HG02938 (cell line): Measurements from ENCODE around the gene SHLD1.

Experiments
- ATAC-seq: cut with Tn5 transposase; IDR thresholded peaks from one replicate; pipeline ENCODE4 v1.9.1; 2021; ENCODE audit warnings: mild to moderate bottlenecking, moderate library complexity; ENCODE audit not compliant: unreplicated experiment

The SHLD1 gene

DNA sequence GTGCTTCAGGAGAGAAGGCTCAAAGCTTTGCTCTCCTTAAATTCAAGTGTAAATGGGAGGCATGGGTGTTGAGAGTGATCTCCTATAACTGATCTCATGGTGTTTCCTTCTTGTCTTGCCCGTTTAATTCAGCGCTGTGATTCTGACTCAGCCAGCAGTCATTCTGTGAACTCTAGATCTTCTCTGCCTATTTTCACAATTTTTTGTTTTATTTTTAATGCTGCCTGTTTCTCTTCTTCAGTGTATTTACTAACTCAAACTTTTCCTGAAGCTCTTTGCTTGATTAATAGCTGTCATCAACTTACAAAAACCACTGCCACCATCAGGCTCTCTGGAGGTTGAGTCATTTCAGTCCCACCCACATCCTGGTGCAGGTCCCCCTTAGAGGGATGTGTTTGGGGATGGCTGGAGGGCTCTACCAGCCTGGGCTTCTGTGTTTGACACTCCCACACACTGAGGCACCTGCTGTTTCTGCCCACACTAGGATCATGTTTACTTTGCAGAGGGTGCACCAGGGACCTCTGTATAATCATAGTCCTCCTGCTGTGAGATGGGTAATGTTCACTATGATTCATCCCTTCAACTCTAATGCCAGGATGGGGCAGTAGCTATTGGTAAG is 94.0 kb downstream of the SHLD1 start:
- peak; percentile 63 for ATAC-seq

DNA sequence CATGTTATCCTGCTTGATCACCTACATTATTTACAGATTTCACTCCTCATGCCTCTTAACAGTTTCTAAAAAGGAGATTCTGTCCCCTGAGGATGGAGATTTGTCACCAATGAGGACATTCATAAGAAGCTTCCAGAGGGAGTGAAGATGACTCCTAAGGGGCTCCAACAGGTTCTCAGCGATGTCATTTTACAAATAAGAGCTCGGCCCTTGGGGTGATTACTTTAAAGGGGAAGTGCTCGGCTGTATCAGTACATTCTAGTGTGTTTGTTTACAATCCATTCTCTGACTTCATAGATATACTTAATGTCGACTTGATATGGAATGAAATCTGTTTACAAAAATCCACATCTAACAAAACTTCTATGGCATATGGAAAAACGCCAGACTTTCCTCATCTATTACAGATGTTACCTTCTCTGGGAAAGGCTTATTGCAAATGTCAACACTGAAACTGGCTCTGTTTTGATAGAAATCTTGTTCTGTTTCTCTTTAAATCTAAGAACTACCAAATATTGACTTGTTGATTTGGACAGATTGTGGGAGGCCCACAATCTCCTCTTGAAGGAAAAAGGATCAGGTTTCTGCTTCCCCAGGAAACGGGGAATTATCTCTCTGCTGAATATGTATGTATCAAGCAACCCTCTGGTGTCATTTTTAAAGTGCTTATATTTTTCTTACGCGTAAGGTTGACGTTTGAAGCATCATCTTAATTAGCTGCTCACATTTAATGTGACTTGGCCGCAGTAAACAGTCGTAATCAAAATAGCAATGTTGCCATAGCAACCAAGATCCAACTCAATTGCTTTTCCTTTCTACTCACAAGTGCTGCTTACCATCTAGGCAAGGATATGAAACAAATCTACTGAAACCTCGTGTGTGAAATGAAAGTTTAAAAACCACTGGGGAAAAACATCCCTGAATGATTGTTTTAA is 95.7 kb downstream of the SHLD1 start:
- no peak for ATAC-seq

DNA sequence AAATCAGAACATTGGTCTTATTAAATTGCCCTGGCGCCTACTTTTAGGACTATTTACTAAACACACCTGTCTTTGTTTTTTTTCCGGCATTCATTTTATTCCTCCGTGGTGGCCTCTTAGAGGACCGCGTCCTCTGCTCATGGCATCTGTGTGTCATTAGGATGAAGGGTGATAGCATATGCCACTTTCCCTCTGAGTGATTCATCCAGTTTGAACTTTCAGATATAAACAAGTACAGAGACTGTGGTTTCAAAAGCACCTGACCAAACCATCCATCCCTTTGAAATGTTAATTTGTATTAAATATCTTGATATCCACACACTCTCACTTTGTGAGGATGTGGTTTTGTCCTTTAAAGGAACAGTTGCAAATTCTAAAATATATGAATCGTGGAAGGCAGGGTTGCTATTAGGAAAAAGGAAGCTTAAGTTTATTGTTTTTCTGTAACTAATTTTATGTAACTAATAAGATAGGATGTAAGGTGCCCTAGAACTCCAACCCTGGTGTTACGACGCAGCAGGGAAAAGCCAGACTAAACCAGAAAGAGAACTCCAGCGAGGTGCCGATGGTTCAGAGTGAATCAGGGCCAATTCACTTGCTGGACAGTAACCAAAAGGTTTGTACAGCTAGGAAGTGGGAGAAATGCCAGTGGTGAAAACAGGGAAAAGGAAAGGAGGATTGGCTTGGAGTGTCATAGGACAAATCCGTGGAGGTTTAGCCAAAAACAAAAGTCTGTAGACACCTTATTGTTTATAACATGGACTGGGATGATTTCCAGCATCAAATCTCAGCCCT is 98.7 kb downstream of the SHLD1 start:
- ATAC-seq = no peak

DNA sequence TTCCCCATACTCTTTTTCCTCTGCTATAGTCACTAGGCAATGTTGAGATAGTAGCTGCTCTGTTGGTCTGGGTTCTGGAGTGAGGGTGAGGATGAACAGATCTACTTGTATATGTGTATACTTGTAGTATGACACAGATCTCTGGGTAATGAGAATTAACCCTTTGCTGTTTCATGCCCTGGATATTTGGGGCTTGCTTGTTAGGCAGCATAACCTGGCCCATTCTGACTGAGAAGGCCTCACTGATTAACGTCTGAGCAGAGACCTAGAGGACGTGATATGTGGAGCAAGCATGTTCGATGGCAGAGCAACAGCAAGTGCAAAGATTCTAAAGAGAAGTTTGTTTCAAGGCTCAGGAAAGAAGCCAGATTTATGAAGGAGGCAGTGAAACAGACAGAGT is 105.7 kb downstream of the SHLD1 start:
- no peak for ATAC-seq

DNA sequence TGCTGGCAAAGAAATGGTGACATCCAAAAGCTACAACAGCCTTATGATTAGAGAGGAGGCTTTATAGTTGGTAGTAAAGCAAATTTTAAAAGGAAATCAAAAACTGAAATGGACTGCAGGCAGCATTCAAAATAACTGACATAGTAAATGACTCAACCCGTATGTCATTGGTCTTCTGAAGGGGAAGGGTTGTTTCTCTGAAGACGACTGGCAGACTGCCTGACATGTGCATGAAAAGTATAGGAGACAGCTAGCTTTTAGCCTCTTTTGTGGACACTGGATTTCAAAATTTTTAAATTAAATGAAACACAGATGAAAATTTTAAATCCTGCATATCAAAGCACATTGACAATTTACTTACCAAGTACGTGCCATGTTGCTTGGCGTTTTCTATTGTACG is 109.4 kb downstream of the SHLD1 start:
- no peak for ATAC-seq

DNA sequence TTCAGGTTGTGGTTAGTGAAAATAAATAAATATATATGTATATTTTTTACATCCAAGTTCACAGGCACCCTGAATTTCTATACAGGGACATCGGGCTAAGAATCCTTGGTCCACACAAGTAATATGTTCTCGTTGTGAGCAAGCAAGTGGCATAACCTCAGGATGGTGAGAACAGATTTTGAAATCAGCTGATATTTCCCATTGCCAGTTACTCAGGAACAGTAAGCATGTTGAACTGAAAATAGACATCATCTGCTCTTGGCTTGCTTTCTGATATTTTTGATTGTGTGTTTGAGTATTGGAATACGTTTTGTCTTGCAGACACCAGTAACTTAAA is 112.5 kb downstream of the SHLD1 start:
- no peak for ATAC-seq

DNA sequence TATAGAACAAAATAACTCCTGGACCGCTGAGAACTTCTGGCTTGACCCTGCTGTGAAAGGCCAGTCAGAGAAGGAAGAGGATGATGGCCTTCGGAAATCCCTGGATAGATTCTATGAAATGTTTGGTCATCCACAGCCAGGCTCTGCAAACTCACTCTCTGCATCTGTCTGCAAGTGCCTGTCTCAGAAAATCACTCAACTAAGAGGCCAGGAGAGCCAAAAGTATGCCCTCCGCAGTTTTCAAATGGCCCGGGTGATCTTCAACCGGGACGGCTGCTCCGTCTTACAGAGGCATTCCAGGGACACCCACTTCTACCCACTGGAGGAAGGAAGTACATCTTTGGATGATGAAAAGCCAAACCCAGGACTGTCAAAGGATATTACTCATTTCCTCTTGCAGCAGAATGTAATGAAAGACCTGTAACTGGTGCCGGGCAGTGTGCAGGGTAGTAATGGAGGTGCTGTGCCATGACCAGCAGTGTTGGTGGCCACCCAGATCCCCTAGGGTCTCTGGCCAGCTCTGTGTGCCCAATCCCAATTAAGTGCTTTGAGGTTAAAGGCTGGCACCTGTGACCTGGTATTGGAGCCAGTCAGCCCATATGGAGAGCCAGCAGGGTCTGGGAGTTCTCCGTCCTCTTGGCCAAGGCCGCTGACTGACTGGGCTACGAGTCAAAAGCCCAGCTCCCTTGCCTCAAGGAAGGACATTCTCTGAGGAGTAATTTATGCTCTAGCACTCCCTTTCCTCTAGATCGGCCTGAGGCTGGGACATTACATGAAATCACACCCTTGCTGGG is 113.0 kb downstream of the SHLD1 start:
- no peak for ATAC-seq

DNA sequence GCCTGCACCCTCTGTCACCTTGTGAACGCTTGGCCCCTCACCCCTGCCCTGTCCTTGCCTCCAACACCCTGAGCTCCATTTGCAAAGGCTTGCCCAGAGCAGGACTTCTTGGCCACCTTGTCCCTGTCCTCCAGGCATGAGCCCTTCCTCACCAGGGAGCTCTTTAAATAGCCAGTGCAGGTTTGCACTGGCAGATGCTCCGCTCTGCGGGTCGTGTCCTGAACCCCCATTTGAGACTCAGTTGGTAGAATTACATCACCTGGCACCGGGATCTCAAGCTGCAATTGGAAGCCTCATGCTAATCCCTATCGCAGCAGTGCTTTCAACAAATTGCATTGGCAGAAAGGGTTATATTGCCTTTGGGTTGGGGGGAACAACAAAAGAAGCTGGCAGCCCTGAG is 114.2 kb downstream of the SHLD1 start:
- ATAC-seq = no peak

DNA sequence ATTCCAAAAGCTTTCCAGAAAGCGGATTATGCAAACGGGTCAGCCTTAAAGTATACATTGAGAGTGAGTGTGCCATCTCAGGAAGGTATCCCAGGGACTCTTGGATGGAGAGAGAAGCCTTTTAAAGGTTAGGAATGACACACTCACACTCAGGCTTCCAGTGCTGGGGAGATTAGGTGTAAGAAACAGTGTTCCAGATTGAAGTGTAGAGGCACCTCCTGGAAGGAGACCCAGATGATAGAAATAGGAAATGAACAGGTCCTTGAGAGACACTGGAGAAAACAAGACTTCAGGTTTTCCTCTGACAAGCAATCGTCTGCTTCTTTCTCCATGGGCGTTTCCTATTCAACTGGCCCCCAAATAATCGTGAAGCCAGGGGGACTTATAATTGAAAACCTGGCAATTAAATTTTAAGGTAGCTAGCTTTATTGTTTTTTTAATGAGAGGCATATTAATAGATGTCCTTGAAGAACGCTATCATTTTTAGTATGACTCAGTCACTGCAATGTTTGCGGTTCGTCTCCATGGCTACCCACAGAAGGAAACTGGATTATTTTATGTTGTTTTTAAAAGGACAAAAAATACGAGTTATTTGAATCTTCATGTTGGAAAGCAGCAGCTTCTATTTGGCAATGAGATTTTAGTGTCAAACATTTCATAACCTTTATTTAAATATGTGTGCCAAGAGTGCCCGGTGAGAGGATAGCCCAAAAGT is 114.8 kb downstream of the SHLD1 start:
- no peak for ATAC-seq

DNA sequence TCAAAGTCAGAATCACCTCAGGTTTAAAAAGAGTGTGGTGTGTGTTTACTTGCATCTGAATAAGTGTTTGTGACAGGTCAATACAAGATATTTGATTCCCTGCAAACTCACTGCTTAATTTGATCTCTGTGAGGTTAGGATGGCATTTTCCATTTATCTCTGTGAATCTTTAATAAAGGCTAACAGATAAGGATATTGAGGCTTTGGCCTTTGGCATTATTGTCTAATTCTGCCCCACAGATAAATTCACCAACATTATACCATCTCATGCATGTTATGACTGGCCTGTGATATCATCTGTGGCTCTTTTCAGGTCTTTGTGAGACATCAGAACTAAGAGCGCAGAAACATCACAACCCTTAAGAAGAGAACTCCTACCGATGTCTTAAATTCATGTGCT is 115.4 kb downstream of the SHLD1 start:
- no peak for ATAC-seq

DNA sequence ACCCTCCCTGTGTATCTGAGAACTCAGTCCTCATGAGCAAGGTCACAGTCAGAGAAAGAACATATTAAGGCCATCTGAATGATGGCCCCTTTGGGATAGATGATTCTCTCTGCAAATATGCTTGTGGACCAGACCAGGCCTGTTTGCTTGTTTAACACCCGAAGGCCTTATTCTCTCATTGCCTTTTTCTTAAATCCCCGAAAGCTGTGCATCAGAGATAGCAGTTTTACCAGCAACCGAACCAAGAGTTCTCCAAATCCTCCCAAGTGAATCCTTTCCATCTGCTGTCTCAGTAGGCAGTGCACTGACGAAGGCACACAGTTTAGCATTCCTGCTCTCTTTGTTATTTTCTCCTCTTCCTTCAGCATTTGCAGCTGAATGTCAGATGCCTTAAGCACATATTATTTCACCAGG is 120.4 kb downstream of the SHLD1 start:
- ATAC-seq = no peak

DNA sequence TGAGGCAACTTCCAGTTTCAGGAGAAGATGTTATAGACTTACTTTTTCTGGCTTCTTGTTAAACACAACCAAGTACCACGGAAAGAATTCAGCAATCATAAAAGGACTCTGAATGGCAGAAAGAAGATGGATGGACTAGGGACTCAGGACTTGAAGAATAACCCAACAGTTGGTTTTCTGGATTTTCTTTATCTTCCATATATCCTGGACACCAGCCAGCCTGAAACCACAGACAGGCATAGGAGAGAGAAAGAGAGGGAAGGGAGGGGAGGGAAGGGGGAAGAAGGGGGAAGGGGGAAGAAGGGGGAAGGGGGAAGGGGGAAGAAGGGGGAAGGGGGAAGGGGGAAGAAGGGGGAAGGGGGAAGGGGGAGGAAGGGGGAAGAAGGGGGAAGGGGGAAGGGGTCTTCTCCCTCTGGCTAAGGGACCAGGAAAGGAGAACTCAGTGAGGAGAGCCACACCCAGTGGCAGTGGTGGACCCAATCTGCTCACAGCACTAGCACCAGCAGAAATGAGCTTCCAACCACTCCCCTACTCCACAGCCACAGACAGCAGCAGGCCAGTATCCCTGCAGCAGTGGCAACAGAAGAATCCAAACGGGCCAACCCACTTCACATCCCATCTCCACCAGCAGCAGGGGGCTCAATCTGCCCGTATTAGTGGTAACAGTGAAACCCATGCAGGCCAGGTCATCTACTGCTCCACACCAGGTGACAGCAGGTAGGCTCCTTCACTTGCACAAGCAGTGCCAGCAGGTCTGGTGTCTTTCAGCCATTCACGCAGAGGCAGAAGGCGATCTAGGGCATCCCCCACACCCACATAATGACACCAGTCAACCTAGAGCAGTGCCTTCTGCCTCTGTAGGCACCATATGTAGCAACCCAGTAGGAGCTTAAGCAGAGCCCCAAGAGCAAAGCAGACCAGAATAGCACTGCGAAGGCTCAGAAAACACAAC is 121.5 kb downstream of the SHLD1 start:
- ATAC-seq = no peak

DNA sequence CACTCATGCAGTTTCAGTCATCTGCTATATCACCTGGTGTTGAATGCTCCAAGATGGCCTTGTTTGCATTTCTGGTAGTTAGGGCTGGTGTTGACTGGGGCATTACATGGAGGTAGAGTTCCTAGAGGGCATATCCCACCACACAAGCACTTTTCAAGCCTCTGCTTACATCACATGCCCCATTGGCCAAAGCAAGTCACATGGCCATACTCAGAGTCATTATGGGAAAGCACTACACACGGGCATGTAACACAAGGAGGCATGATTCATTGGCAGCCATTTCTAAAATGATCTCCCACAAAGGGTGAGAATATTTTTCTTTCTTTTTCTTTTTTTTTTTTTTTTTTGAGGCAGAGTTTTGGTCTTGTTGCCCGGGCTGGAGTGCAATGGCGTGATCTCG is 126.9 kb downstream of the SHLD1 start:
- no peak for ATAC-seq

DNA sequence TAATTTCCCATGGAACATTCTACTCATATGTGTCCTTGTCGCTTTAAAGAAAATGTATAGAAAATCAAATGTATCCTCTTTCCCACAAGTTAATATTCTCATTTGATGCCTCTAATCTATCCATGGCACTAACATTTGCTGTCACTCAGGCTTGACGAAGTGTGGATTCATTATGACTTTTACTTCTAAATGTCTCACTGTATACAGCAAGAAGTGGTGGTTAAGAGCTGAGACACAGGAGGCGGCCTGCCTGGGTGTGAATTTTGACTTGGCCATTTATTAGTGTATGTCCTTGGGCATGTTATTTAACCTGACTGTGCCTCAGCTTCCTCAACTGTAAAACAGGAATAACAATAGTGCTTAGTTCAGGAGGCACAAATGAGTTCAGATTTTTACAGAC is 130.1 kb downstream of the SHLD1 start:
- no peak for ATAC-seq

DNA sequence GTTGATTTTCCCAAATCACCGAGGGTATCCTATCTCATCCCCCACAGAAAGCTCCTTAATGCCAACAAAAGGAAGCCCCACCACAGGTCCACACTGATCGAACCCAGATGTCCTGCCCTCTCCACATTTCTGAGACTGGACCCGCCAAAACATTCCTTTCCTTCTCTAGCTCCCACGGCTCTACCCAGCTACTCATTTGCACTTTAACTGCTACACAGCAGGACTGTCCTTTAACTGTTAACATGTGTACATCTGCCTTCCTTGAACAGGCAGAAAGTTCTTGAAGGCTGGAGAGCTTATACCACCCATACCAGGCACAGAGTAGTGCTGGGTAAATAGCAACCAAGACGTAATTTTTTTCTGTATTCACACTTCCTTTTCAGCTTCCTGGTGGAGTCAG is 131.5 kb downstream of the SHLD1 start:
- ATAC-seq = no peak

DNA sequence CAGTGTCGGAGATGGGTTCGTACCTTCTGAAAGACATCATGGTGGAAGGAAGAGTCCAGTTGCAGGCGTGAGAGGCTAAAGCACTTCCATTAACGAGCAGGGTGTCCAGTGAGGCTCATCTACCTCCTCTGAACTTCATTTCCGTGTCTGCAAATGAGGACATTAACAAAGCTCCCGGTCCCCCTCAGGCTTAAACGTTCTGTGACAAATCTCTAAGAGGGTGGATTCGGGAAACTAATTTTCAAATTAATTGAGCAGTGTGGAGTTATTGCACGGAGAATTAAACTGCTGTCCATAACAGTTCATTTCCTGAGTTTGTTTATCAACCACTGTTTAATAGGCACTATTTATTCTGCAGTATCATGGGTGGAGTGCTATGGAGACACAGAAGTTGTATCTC is 132.0 kb downstream of the SHLD1 start:
- no peak for ATAC-seq

DNA sequence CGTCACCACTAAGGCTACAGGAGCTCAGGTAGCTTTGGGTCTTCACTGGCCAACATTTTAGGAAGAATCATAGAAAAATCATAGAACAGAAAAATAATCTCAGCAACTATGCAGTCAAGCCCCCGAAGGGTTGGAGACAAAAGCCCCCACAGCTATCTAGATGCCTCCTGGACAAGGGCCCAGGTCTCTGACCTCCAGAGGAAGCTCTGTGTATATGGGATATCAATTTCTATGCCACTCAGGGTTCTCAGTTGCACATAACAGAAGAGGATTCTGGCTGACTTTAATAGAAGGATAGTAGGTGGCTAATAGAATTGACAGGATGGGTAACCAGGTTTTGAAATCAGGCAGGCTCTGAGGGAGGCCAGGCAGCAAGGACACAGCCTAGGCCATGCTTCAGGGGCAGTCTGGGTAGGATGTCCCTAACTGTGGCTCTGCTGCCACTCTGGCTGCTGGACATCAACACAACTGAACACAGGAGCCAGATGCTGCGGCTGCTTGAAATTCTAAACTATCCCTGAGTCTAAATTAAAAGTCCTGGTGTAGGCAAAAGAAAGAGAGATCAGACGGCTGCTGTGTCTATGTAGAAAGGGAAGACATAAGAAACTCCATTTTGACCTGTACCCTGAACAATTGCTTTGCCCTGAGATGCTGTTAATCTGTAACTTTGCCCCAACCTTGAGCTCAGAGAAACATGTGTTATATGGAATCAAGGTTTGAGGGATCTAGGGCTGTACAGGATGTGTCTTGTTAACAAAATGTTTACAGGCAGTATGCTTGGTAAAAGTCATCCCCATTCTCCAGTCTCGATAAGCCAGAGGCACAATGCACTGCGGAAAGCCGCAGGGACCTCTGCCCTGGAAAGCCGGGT is 134.5 kb downstream of the SHLD1 start:
- no peak for ATAC-seq

DNA sequence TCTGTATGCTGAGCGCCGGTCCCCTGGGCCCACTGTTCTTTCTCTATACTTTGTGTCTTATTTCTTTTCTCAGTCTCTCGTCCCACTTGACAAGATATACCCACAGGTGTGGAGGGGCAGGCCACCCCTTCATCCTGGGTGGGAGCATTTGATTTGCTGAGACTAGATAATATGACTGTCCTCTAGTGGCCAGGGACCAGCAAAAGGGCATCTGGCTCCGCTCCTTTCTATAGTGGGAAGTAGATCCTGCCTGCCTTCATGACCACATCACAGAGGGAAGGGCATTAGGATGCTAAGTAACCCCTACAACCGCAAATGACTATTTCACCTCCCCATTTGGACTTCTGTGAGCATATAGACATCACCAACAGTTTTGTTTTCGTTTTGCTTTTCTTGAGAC is 135.7 kb downstream of the SHLD1 start:
- no peak for ATAC-seq
